ENCODE measurements around the gene MBTD1. TPM values are rescaled to one million over a fixed set of nuclear protein-coding genes. Genes with fewer than 3 reads are reported as not detected.

Gene MBTD1
- total RNA-seq, 2 donors from 2014 or later, result 19.6 to 25.1 TPM

DNA sequence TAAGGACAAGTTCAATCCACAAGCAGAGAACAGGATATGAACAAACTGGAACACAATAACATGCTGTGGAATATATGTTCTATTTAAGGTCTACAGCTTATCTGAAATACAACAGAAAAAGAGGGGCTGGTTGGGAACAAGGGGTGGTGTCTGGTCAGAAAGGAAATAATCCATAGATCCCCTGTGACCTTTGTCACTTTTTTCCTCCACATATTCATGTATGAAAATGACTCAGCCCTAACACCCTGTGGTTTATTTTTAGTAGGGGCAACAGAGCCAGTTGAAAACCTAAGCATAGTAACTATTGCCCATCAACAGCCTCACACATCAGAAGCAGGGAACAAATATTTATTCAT is 126.9 kb downstream of the MBTD1 start:
- no peak for DNase-seq (ENCODE audit: low spot score)
- H3K4me1 ChIP-seq (replicated peaks), result no peaks in the 10 kb centered on the region
- H3K36me3 ChIP-seq, result no peaks in the 10 kb centered on the region
- intact Hi-C loops (cut with DNase I), result no loop called here
- H3K27me3 ChIP-seq (replicated peaks; ENCODE audit: insufficient read depth), result no peaks in the 10 kb centered on the region
- no peak overlapping the region for H3K27ac ChIP-seq
- no peak overlapping the region for H3K4me3 ChIP-seq
- no peaks in the 10 kb centered on the region for H3K9me3 ChIP-seq
- TF ChIP-seq, protein P1, sequence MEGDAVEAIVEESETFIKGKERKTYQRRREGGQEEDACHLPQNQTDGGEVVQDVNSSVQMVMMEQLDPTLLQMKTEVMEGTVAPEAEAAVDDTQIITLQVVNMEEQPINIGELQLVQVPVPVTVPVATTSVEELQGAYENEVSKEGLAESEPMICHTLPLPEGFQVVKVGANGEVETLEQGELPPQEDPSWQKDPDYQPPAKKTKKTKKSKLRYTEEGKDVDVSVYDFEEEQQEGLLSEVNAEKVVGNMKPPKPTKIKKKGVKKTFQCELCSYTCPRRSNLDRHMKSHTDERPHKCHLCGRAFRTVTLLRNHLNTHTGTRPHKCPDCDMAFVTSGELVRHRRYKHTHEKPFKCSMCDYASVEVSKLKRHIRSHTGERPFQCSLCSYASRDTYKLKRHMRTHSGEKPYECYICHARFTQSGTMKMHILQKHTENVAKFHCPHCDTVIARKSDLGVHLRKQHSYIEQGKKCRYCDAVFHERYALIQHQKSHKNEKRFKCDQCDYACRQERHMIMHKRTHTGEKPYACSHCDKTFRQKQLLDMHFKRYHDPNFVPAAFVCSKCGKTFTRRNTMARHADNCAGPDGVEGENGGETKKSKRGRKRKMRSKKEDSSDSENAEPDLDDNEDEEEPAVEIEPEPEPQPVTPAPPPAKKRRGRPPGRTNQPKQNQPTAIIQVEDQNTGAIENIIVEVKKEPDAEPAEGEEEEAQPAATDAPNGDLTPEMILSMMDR (IDR thresholded peaks at IDR 0.05), result no peak
- TF ChIP-seq POLR2AphosphoS5 (IDR thresholded peaks at IDR 0.05), result no peak
- TF ChIP-seq POLR2A (IDR thresholded peaks at IDR 0.05), result no peak

DNA sequence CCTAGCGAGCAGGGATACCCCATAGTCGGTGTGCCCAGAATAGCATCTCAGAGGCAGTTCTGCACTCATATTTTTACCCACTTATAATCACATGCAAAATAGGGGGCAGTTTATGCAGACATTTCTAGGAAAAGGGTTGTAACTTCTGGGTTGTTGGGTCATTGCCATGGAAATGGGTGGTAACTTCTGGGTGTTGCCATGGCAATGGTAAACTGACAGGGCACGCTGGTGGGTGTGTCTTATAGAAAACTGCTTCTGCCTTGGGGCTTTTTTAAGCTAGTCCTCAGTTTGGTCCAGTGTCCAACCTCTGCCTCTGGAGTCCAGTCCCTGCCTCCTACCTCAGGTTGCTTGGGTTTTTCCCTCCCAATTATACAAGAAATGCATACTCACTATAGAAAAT is 131.8 kb downstream of the MBTD1 start:
- no peaks in the 10 kb centered on the region for H3K36me3 ChIP-seq
- H3K4me3 ChIP-seq, result no peak overlapping the region
- DNase-seq (ENCODE audit: low spot score), result no peak
- no peak overlapping the region for H3K27ac ChIP-seq
- intact Hi-C loops (cut with DNase I), result no loop called here
- H3K27me3 ChIP-seq (replicated peaks; ENCODE audit: insufficient read depth), result no peaks in the 10 kb centered on the region
- H3K9me3 ChIP-seq, result no peaks in the 10 kb centered on the region
- no peaks in the 10 kb centered on the region for H3K4me1 ChIP-seq (replicated peaks)
- TF ChIP-seq, protein P1 (IDR thresholded peaks at IDR 0.05), result no peak
- no peak for TF ChIP-seq POLR2AphosphoS5 (IDR thresholded peaks at IDR 0.05)
- no peak for TF ChIP-seq POLR2A (IDR thresholded peaks at IDR 0.05)
- WGBS, result 77% methylated on average over 3 of the region's 3 CpGs

Other genes starting within 250 kb of the MBTD1 start
- 10 to 100 TPM; 48.3 to 98.3 TPM for gene SPAG9, start 139.2 kb downstream of the MBTD1 start, total RNA-seq
- 10 to 100 TPM; 32.3 to 75.1 TPM for gene NME1, start 106.5 kb downstream of the MBTD1 start, total RNA-seq
- gene NME2, start 93.6 kb downstream of the MBTD1 start, total RNA-seq, result 100 to 1,000 TPM; 208 to 479 TPM
- gene UTP18, start 497 bp upstream of the MBTD1 start, total RNA-seq, result 10 to 100 TPM; 27.6 to 43.5 TPM